Measurements from ENCODE around the gene PROCA1. TPM values are rescaled to one million over a fixed set of nuclear protein-coding genes. Genes with fewer than 3 reads are reported as not detected.

Gene PROCA1
- total and polyA plus RNA-seq, 9 of the 15 experiments (the other 6 are each of a cell fraction or from before 2014, with no cell fraction given): 0.78 to 16.2 (median 5.6) TPM

DNA sequence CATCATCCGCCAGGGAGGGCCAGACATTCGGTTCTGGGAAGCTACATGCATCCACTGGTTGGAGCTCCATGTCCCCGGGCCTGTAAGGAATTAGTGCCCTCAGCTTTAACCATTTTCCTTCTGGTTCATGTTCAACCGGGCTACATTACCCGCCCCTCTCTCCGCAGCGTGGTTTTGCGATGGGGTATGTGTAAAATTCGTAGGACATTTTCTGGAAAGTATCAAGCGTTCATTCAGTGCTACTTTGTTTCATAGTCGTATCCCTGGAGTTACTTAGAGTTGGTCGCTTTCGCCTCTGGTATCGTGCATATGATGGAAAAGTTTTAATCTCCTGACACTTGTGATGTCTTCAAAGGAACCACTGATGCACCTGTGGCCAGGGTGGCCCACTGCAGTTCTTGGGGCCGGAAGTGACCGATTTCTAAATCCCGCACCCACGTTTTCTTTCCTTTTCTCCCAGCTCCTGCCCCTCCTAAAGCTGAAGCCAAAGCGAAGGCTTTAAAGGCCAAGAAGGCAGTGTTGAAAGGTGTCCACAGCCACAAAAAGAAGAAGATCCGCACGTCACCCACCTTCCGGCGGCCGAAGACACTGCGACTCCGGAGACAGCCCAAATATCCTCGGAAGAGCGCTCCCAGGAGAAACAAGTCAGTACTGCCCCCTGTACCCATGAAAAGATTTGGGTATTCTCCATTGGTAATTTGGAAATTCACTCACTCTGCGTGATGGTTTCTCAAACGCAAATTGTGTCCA is 8.7 kb upstream of the PROCA1 start (continued):
- TF ChIP-seq BRCA1 (IDR thresholded peaks at IDR 0.05) (no peak), BRCA1 (CRISPR knock-in tag; IDR thresholded peaks at IDR 0.05) (no peak), CCNT2 (IDR thresholded peaks at IDR 0.05; ENCODE audit: borderline replicate concordance, extremely low read depth, insufficient read length, low read depth, low read length) (no peak), ZBTB1 (CRISPR knock-in tag; IDR thresholded peaks at IDR 0.05; ENCODE audit: borderline replicate concordance, low read depth) (no peak), GABPB2 (CRISPR knock-in tag; conservative IDR thresholded peaks at IDR 0.05) (peak; percentile 49; the same call in 1 of the 2 replicates), ZNF184 (CRISPR knock-in tag; IDR thresholded peaks at IDR 0.05) (no peak), FOSL1 (tag; conservative IDR thresholded peaks at IDR 0.05) (no peak), MXI1 (IDR thresholded peaks at IDR 0.05; ENCODE audit: low read depth, low read length) (no peak), GATAD2B (IDR thresholded peaks at IDR 0.05; ENCODE audit: borderline replicate concordance) (no peak), TAF15 (IDR thresholded peaks at IDR 0.05; ENCODE audit: low read depth, low read length) (no peak), SRSF9 (IDR thresholded peaks at IDR 0.05; ENCODE audit: borderline replicate concordance, low read depth, low read length) (no peak), NR2C1 (IDR thresholded peaks at IDR 0.05) (no peak), NR2C1 (tag; IDR thresholded peaks at IDR 0.05) (no peak)
- TF ChIP-seq, protein P1, sequence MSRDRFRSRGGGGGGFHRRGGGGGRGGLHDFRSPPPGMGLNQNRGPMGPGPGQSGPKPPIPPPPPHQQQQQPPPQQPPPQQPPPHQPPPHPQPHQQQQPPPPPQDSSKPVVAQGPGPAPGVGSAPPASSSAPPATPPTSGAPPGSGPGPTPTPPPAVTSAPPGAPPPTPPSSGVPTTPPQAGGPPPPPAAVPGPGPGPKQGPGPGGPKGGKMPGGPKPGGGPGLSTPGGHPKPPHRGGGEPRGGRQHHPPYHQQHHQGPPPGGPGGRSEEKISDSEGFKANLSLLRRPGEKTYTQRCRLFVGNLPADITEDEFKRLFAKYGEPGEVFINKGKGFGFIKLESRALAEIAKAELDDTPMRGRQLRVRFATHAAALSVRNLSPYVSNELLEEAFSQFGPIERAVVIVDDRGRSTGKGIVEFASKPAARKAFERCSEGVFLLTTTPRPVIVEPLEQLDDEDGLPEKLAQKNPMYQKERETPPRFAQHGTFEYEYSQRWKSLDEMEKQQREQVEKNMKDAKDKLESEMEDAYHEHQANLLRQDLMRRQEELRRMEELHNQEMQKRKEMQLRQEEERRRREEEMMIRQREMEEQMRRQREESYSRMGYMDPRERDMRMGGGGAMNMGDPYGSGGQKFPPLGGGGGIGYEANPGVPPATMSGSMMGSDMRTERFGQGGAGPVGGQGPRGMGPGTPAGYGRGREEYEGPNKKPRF (IDR thresholded peaks at IDR 0.05; ENCODE audit: low read depth, low read length): no peak
- TF ChIP-seq, protein P2, sequence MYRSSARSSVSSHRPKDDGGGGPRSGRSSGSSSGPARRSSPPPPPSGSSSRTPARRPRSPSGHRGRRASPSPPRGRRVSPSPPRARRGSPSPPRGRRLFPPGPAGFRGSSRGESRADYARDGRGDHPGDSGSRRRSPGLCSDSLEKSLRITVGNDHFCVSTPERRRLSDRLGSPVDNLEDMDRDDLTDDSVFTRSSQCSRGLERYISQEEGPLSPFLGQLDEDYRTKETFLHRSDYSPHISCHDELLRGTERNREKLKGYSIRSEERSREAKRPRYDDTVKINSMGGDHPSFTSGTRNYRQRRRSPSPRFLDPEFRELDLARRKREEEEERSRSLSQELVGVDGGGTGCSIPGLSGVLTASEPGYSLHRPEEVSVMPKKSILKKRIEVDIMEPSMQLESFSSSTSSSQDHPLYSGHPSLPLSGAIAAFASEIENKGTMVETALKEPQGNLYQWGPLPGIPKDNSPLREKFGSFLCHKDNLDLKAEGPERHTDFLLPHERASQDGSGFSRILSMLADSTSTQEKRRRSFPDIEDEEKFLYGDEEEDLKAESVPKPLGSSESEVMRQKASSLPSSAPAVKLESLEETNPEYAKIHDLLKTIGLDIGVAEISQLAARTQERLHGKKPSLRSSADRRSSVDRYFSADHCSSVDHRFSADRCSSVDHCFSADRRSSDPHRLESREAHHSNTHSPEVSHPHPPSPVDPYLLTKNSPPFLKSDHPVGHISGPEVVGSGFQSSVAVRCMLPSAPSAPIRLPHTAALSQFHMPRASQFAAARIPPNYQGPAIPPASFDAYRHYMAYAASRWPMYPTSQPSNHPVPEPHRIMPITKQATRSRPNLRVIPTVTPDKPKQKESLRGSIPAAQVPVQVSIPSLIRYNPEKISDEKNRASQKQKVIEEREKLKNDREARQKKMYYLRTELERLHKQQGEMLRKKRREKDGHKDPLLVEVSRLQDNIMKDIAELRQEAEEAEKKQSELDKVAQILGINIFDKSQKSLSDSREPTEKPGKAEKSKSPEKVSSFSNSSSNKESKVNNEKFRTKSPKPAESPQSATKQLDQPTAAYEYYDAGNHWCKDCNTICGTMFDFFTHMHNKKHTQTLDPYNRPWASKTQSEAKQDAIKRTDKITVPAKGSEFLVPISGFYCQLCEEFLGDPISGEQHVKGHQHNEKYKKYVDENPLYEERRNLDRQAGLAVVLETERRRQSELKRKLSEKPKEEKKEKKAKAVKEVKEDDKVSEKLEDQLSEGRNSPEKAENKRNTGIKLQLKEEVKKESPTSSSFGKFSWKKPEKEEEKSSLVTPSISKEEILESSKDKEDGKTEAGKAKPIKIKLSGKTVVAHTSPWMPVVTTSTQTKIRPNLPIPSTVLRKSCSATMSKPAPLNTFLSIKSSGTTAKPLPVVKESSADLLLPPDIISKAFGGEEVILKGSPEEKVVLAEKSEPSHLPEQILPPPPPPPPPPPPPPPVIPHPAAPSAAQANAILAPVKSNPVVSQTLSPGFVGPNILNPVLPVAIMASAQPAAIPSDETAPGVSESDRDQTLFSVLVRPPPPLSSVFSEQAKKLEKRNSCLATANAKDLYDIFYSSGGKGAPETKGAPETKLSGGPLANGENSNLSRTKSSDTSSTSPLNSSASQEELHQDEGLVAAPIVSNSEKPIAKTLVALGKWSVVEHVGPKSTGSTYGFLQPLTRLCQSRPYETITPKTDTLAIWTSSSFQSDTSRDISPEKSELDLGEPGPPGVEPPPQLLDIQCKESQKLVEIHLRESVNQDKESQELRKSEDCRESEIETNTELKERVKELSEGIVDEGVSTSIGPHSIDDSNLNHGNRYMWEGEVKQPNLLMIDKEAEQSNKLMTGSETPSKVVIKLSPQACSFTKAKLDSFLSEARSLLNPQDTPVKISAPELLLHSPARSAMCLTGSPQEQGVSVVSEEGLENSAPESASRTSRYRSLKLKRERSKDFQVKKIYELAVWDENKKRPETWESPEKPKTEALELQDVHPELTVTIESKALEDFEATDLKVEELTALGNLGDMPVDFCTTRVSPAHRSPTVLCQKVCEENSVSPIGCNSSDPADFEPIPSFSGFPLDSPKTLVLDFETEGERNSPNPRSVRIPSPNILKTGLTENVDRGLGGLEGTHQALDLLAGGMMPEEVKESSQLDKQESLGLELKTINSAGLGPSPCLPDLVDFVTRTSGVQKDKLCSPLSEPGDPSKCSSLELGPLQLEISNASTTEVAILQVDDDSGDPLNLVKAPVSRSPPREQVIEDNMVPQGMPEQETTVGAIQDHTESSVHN (IDR thresholded peaks at IDR 0.05; ENCODE audit: borderline replicate concordance in 1 of 2, low read depth in 1 of 2): 0 out of 4 replicates have a peak, but pooled peaks of 1 of the 2 experiments have one; percentile 25
